GM12874 (cell line): ENCODE data around the gene CDC14B.

Experiments
- TF ChIP-seq, protein P1 (sequence below): IDR thresholded peaks from 2 replicates; pipeline ENCODE4 v1.5.1; 2011; ENCODE audit warnings: low read depth, mild to moderate bottlenecking, control low read depth, low read length, moderate library complexity; ENCODE audit not compliant: insufficient read depth

The CDC14B gene

GRCh38 chr9:96556701-96557461 is 62.8 kb downstream of the CDC14B start:
- TF ChIP-seq, protein P1, sequence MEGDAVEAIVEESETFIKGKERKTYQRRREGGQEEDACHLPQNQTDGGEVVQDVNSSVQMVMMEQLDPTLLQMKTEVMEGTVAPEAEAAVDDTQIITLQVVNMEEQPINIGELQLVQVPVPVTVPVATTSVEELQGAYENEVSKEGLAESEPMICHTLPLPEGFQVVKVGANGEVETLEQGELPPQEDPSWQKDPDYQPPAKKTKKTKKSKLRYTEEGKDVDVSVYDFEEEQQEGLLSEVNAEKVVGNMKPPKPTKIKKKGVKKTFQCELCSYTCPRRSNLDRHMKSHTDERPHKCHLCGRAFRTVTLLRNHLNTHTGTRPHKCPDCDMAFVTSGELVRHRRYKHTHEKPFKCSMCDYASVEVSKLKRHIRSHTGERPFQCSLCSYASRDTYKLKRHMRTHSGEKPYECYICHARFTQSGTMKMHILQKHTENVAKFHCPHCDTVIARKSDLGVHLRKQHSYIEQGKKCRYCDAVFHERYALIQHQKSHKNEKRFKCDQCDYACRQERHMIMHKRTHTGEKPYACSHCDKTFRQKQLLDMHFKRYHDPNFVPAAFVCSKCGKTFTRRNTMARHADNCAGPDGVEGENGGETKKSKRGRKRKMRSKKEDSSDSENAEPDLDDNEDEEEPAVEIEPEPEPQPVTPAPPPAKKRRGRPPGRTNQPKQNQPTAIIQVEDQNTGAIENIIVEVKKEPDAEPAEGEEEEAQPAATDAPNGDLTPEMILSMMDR: no peak

DNA sequence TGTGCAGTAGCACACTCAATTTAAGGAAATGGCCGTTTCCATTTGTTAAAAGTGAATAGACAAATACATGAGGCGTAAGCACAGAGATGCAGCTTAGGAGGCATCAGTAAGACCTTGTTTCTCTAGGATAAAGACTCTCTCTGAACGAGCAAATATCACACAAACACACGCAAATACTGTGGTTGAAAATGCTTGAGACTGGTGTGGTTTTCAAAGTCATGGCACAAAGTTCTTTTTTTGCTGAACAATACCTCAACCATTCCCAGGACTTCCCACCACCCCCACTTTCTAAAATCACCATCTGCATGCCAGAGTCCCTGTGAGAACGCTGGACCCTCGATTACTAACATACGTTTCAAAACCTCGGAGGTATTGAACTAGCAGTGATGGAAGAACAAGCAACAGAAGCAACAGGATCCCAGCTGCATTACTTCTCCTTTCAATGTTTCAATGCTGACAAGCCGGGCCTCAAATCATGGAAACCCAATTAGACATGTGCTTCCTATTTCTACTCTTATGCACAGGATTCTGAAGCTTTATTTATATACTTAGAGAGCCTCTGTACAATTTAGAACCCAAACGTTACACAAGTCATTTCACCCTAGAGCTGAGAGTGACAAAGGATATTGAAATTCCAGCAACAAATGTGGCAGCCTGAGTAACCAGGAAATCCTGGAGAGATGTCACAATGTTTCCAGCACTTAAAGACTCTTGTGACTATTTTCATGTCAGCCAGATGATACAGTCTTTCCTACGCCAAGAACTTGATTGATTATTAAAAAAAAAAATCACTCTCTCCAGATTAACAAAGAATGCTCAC is 63.9 kb downstream of the CDC14B start:
- TF ChIP-seq, protein P1: no peak

GRCh38 chr9:96554801-96555566 is 64.7 kb downstream of the CDC14B start:
- TF ChIP-seq, protein P1: no peak

- TF ChIP-seq, protein P1: no peak
Observed at GRCh38 chr9:96554326-96554725, 65.3 kb downstream of the CDC14B start.

DNA sequence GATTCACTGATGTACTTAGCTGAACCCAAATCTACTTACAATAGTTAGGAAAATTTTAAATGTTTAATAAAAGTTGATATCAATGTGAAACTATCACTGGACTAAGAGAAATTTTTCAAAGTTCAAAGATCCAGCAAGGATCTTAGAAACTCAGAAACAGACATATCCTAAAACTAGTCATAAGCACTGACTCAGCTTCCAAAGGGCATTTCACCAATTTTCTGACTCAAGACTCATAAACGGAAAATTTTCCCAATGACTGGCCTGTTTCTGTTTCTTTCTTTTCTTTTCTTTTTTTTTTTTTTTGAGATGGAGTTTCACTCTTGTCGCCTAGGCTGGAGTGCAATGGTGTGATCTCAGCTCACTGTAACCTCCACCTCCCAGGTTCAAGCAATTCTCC is 66.6 kb downstream of the CDC14B start:
- TF ChIP-seq, protein P1: no peak

- TF ChIP-seq, protein P1: no peak
Observed at GRCh38 chr9:96551403-96551802, 68.2 kb downstream of the CDC14B start.

DNA sequence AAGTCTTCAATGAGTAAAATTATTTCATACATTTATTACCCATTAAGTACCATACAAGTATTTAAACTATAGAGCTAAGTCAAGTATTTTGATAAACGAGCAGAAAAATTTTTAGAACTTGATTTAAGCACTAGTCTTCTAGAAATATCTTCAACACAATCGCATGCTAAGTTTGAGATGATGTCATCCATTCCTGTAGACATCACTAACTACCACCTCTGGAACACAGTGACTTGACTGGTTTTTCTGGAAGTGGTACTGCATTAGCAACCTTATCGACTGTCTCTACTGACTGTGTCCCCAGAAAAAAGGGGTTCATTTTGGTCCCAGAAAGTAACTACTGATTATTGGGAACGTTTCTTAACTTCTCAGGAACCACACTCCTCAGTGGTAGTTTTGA is 69.0 kb downstream of the CDC14B start:
- TF ChIP-seq, protein P1: no peak
